Esophagus muscularis mucosa (tissue), 4 donors: ENCODE measurements around the gene ANGPTL4. TPM values are rescaled to one million over a fixed set of nuclear protein-coding genes. Genes with fewer than 3 reads are reported as not detected.

ENCODE experiments used
- DNase-seq: peaks from one replicate; pipeline ENCODE4 v3.0.0-alpha.2; 2017; ENCODE audit errors: extremely low spot score
- H3K27ac ChIP-seq, 4 donors: fragments of 200-600 bp; sonication (generic); replicated peaks in 1 of 4; 1 replicate in 3 of 4; 2 replicates in 1 of 4; pipeline ENCODE4 v1.5.1; 2016 to 2019; ENCODE audit warnings: mild to moderate bottlenecking in 1 of 4
- H3K27me3 ChIP-seq, 4 donors: fragments of 200-600 bp; sonication (generic); one replicate each; pipeline versions ENCODE4 v1.5.1 to v1.6.0; 2016 to 2019
- H3K36me3 ChIP-seq, 4 donors: fragments of 200-600 bp; sonication (generic); one replicate each; pipeline ENCODE4 v1.5.1; 2016 to 2019
- H3K4me1 ChIP-seq, 4 donors: fragments of 200-600 bp; sonication (generic); one replicate each; pipeline ENCODE4 v1.5.1; 2016 to 2019
- H3K4me3 ChIP-seq, 4 donors: fragments of 200-600 bp; sonication (generic); 1 replicate in 2 of 4; 2 replicates in 2 of 4; pipeline ENCODE4 v1.5.1; 2016 to 2019; ENCODE audit warnings: mild to moderate bottlenecking in 4 of 4, moderate library complexity in 1 of 4
- H3K9me3 ChIP-seq, 4 donors: fragments of 200-600 bp; sonication (generic); 1 replicate in 3 of 4; 2 replicates in 1 of 4; pipeline ENCODE4 v1.5.1; 2016 to 2019
- CTCF ChIP-seq, 3 experiments: fragments of 200-600 bp in 2 of 3; fragments of 450-650 bp in 1 of 3; sonication (generic) in 2 of 3; IDR thresholded peaks; one replicate each; pipeline ENCODE4 v1.5.1; 2017 to 2019; ENCODE audit warnings: antibody characterized with exemption in 3 of 3, mild to moderate bottlenecking in 2 of 3, moderate library complexity in 1 of 3
- EP300 ChIP-seq: sonication (generic); formaldehyde crosslinking; IDR thresholded peaks from one replicate; pipeline ENCODE4 v1.6.1; 2017; ENCODE audit warnings: antibody characterized with exemption
- POLR2A ChIP-seq: fragments of 450-650 bp; IDR thresholded peaks from one replicate; pipeline ENCODE4 v1.6.1; 2017; ENCODE audit warnings: antibody characterized with exemption, moderate library complexity, mild to moderate bottlenecking, low read depth
- POLR2AphosphoS5 ChIP-seq, 2 donors: sonication (generic); formaldehyde crosslinking; IDR thresholded peaks; one replicate each; pipeline ENCODE4 v1.6.1; 2017; ENCODE audit warnings: antibody characterized with exemption in 2 of 2
- WGBS: methylation state at CpG from one replicate; pipeline ENCODE4 v1.1.5; 2018; 5-methylcytosine and 5-hydroxymethylcytosine counted together
- intact Hi-C: fragments of 100-400 bp; cut with DNase I; formaldehyde crosslinking; loops from one replicate; pipeline ENCODE4 v1.15.1; 2023
- small RNA-seq, 3 donors: library from RNA; depleted of rRNA; stranded (forward); fragments of <200 nt; gene quantifications; one replicate each; pipeline ENCODE3, GENCODE V24; 2016
- total RNA-seq, 4 donors: library from RNA; depleted of rRNA; stranded (reverse); fragments of >200 nt; gene quantifications; one replicate each; pipeline versions ENCODE4 v1.1.0 to v1.2.1, GENCODE V29; 2016

ANGPTL4 gene
- total RNA-seq, 4 donors from 2014 or later = 3.7 to 37.9 (median 22.6) TPM

GRCh38 chr19:8416796-8417195 is 52.8 kb downstream of the ANGPTL4 start:
- WGBS = 71% methylated on average over 3 of the region's 4 CpGs
- TF ChIP-seq EP300 (no peak), POLR2A (no peak), POLR2AphosphoS5 (IDR thresholded peaks at IDR 0.05) (no peak), CTCF (IDR thresholded peaks at IDR 0.05) (no peak)
- no peak for DNase-seq
- no peaks in the 10 kb centered on the region for H3K27me3 ChIP-seq
- peaks cover 0 to 16% (median 10%) of the 10 kb centered on the region in 4 donors for H3K36me3 ChIP-seq
- peaks cover 45 to 66% (median 61%) of the 10 kb centered on the region in 4 donors for H3K4me1 ChIP-seq
- intact Hi-C loops = no loop called here
- no peaks in the 10 kb centered on the region for H3K9me3 ChIP-seq
- H3K4me3 ChIP-seq = no peak overlapping the region
- peak overlapping the region; percentile 62 to 94 (median 82) for H3K27ac ChIP-seq

- WGBS = 88% methylated on average over 21 of the region's 28 CpGs
- intact Hi-C loops = no loop called here
These were observed 57.8 kb downstream of the ANGPTL4 start for GRCh38 chr19:8421484-8422461.

GRCh38 chr19:8423817-8424223 is 59.9 kb downstream of the ANGPTL4 start:
- Histone ChIP-seq H3K36me3 (peaks cover 0 to 48% (median 39%) of the 10 kb centered on the region in 4 donors), H3K9me3 (no peaks in the 10 kb centered on the region), H3K27ac (peak overlapping the region; percentile 80 to 91 (median 88)), H3K4me1 (peaks cover 18 to 33% (median 29%) of the 10 kb centered on the region in 4 donors), H3K4me3 (peak overlapping the region in 3 of 4 donors; percentile 5 to 43 (median 7)), H3K27me3 (no peaks in the 10 kb centered on the region)
- WGBS = 27% methylated on average over 9 of the region's 9 CpGs
- peak; percentile 98 for DNase-seq
- TF ChIP-seq CTCF (IDR thresholded peaks at IDR 0.05) (no peak), POLR2A (no peak), POLR2AphosphoS5 (IDR thresholded peaks at IDR 0.05) (peak; percentile 87 to 92), EP300 (no peak)
- intact Hi-C loops = no loop called here

More at GRCh38 chr19:8421484-8422461, 57.8 kb downstream of the ANGPTL4 start:
- no peaks in the 10 kb centered on the region for H3K9me3 ChIP-seq
- H3K4me3 ChIP-seq = no peak overlapping the region
- TF ChIP-seq POLR2AphosphoS5 (IDR thresholded peaks at IDR 0.05) (no peak), CTCF (IDR thresholded peaks at IDR 0.05) (no peak), EP300 (no peak), POLR2A (no peak)
- peaks cover 36 to 53% (median 50%) of the 10 kb centered on the region in 4 donors for H3K4me1 ChIP-seq
- H3K36me3 ChIP-seq = peaks cover 0 to 35% (median 26%) of the 10 kb centered on the region in 4 donors
- DNase-seq = no peak
- H3K27ac ChIP-seq = peak overlapping the region in 2 of 4 donors; percentile 28 to 39
- H3K27me3 ChIP-seq = no peaks in the 10 kb centered on the region

Small RNA genes lying within 50 kb of the gene (small RNA-seq; reads per million reads assigned to genes)
- 0 to 0.93 (median 0.33) reads per million in 3 donors for gene MIR4999

Other genes starting within 250 kb of the ANGPTL4 start
- under 1 TPM in 1 of 4 donors, not detected in 3; under 0.01 TPM for gene FBN3, start 214.6 kb upstream of the ANGPTL4 start, total RNA-seq
- gene CERS4, start 154.8 kb upstream of the ANGPTL4 start, total RNA-seq = 10 to 100 TPM; 21.0 to 51.7 (median 29.2) TPM
- gene CD320, start 55.8 kb upstream of the ANGPTL4 start, total RNA-seq = 10 to 100 TPM; 25.7 to 63.2 (median 47.4) TPM
- gene NDUFA7, start 42.8 kb upstream of the ANGPTL4 start, total RNA-seq = 10 to 100 TPM; 26.1 to 34.0 (median 29.3) TPM
- gene RPS28, start 42.7 kb upstream of the ANGPTL4 start, total RNA-seq = 100 to 1,000 TPM; 256 to 473 (median 358) TPM
- 10 to 100 TPM; 23.7 to 36.0 (median 30.0) TPM for gene KANK3, start 20.9 kb upstream of the ANGPTL4 start, total RNA-seq
- gene RAB11B, start 26.2 kb downstream of the ANGPTL4 start, total RNA-seq = 100 to 1,000 TPM in 1 of 4 donors, 10 to 100 TPM in 3; 27.8 to 101 (median 42.3) TPM
- 100 to 1,000 TPM; 227 to 286 (median 247) TPM for gene MARCHF2, start 49.1 kb downstream of the ANGPTL4 start, total RNA-seq
- gene HNRNPM, start 80.8 kb downstream of the ANGPTL4 start, total RNA-seq = 100 to 1,000 TPM; 103 to 126 (median 116) TPM
- gene PRAM1, start 138.5 kb downstream of the ANGPTL4 start, total RNA-seq = 1 to 10 TPM in 1 of 4 donors, under 1 TPM in 3; 0.26 to 1.3 (median 0.55) TPM
- gene ZNF414, start 150.0 kb downstream of the ANGPTL4 start, total RNA-seq = 10 to 100 TPM; 11.3 to 24.5 (median 17.1) TPM
- gene MYO1F, start 213.3 kb downstream of the ANGPTL4 start, total RNA-seq = 10 to 100 TPM in 2 of 4 donors, 1 to 10 TPM in 2; 7.2 to 21.2 (median 13.3) TPM
- 10 to 100 TPM; 13.1 to 25.7 (median 20.3) TPM for gene ADAMTS10, start 246.6 kb downstream of the ANGPTL4 start, total RNA-seq